T-helper 22 cell (primary cell): Measurements from ENCODE around the gene ZFPM1.

ENCODE experiments used
- DNase-seq: peaks from one replicate; pipeline ENCODE4 v3.0.0-alpha.2; 2020; ENCODE audit warnings: low read depth

Gene ZFPM1

DNA sequence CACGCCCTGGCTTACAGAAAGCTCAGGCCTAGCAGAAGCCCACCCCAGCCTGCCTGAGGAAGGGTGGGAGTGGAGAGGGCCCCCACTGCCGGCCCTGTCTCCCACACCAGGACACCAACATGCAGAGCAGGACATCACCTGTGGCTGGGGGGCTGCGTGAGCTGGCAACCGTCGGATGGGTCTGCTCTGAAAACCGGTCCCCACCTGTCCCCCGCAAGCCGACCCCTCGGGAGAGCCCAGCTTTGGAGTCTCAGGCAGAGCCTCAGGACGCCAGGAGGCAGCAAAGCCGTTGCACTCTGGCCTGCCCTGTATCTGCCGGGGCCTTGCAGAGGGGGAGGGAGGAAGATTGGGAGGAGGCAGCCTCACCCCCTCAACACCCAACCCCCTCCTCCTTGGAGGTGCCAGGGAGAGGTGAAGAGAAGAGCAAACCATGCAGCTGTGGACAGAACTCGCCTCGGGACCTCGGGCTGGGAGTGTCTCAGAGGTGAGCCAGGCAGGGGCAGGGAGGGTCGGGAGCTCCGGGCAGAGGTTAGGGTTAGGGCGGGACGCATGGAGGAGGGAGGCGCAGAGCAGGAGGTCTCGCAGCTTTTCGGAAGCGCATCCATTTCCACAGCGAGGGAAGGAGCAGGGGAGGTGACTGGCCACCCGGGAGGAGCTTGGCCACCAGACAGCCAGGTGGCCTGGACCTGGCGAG, 86.7 kb downstream of the ZFPM1 start:
- DNase-seq, result no peak

DNA sequence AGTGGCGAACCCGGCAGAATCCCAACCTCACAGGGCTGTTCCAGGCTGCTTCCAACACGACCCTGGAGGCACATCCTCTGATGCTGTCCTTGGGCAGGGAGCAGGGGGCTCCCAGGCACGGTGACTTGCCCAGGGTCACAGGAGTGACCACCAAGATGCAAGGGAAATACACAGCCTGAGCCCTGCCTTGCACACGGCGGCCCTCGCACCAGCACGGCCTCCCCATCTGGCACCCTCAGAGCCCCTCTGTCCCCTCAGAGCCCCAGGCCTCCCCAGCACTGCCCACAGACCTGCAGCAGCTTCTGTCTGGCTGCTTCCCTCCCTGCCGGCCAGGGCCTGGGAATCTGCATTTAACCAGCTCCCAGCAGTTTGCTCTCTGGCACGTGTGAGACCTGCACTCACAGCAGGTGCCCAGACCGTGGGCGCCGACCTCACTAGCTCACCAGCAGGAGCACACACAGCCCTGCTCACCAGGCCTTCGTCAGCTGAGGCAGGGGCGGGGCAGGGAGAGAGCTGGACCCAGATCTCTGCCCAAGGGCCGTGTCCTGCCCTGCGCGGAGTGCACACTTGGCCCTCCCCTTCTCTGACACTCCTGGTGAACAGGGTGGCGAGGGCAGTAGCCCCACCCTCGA, 87.4 kb downstream of the ZFPM1 start:
- DNase-seq, result no peak

- no peak for DNase-seq
These were observed 88.9 kb downstream of the ZFPM1 start for GRCh38 chr16:88541831-88542616.

- no peak for DNase-seq
These were observed 90.2 kb downstream of the ZFPM1 start for GRCh38 chr16:88543230-88543813.

- no peak for DNase-seq
These were observed 92.7 kb downstream of the ZFPM1 start for GRCh38 chr16:88545781-88546180.

- DNase-seq, result no peak
These were observed 95.2 kb downstream of the ZFPM1 start for GRCh38 chr16:88548131-88548874.

GRCh38 chr16:88548985-88549384, 95.9 kb downstream of the ZFPM1 start:
- no peak for DNase-seq

DNA sequence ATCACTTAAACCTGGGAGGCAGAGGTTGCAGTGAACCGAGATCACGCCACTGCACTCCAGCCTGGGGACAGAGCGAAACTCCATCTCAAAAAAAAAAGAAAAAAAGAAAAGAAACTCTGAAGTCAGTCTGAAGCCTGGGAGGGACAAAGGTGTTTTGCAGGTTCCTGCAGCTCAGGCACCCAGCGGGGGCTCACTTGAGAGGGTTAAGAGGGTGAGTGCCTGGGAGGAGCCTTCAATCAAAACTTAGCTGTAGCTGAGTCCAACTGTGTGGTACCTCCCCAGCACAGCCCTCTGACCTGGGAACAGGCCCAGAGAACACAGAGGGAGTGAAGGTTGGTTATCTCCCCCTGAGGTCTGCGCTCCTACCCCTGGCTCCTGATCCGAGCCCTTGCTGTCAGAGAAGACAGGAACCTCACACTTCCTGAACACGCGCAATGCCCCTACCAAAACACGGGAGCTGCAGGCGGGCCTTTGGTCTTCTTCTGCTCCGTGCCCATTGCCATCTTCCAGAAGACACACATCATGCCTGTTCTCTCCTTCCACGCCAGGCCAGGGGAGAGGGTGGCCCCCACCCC, 96.7 kb downstream of the ZFPM1 start:
- DNase-seq, result no peak

DNA sequence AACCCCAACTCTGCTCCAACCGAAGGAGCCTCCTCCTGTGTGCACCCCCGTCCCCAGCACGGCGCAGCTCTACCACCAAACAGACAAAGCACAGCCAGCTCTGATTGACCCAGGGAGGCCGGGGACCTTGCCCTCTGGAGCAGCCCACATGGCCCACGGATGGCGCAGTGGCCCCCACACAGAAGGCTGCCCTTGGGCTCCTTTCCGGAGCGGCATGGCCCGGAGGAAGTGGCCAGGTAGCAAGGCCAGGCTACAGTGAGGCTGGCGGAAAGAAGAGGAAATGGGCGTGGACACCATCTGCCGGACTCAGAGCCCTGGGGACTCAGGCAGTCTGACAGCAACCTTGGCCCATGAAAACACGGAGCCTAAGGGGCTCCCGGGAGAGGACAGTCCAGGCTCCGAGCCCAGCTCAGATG, 97.2 kb downstream of the ZFPM1 start:
- DNase-seq, result no peak

DNA sequence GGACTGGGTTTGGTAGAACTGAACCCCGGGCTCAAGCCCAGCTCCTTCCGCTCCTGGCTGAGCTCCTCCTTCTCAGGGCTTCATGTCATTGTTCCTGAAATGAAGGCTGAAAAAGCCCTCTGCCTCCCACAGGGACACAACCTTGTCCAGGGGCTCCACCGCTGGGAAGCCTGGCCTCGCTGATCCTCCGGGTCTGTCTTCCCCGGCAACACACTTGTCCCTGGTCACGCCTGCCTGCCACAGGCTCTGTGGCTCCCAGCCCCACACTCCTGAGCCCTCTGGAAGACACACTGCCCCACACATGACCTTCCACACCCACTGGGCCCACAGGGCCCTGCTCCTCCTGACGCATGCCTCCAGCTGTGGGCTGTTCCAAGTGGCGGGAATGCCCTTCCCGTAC, 99.1 kb downstream of the ZFPM1 start:
- DNase-seq, result no peak

- DNase-seq, result no peak
These were observed 99.7 kb downstream of the ZFPM1 start for GRCh38 chr16:88552815-88553214.

DNA sequence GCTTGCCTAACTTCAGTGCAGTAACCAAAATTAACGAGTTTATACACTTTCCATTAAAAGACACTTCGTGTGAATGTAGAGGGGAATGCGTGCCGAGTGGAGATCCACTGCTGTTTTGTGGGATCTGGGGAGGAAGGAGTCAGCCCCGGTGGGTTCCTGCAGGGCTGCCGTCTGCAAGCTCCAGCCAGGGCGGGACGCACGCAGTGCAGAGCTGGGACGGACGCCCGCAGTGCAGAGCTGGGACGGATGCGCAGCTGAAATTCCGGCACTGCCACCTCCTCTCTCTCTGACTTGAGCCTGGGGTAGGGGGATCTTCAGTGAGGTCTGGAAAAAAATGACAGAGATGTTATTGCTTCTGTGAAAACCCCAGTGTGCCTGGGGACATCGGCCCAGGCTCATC, 100.7 kb downstream of the ZFPM1 start:
- no peak for DNase-seq

DNA sequence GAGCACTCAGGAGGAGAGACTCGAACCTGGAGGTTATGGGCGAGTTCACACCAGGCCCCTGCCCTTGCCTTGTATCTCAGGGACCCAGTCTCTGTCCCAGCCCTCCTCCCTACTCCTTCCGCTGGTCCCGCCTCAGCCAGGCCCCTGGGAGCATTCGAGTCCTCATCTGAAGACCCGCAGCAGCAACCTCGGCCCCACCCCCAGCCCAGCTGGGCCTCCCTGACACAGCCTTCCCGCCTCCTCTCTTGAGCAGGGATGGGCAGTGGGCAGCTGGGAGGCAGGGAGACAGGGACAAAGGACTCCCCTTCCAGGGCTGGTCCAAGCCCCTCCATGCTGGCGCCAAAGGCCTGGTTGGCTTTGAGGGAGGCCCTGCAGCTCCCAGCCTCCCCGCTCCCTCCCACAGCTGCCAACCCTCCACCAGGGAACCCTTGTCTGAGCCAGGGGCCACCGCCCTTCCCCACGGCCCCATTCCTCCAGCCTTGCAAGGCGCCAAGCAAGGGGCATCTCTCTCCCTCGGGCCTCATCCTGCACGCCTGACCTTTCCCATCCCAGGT, 101.7 kb downstream of the ZFPM1 start:
- no peak for DNase-seq

- DNase-seq, result no peak
These were observed 103.4 kb downstream of the ZFPM1 start for GRCh38 chr16:88556294-88556988.

GRCh38 chr16:88558457-88559442, 105.7 kb downstream of the ZFPM1 start:
- DNase-seq, result no peak

GRCh38 chr16:88560714-88561484, 107.8 kb downstream of the ZFPM1 start:
- no peak for DNase-seq

- DNase-seq, result no peak
These were observed 108.6 kb downstream of the ZFPM1 start for GRCh38 chr16:88561485-88562359.

DNA sequence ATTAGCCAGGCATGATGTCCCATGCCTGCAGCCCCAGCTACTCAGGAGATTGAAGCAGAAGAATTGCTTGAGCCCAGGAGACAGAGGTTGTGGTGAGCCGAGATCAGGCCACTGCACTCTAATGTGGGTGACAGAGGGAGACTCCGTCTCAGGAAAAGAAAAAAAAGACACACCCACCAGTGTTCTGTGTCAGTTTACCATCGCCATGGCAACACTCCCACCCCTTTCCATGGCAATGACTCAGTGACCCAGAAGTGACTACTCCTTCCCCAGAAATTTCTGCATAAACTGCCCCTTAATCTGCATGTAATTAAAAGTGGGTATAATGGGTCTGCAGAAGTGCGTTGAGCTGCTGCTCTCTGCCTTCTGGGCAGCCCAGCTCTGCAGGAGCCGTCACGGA, 113.1 kb downstream of the ZFPM1 start:
- no peak for DNase-seq
